COLO668 (cell line): ENCODE data around the gene NEK2.
"Not testable (repeated sequence)": the region's sequence is repeated elsewhere in the genome, so short reads cannot be mapped to it uniquely, and the experiment has no call there.

Source experiments
- DNase-seq: peaks from one replicate; lab custom pipeline; 2025; ENCODE audit not compliant: unreplicated experiment; lab: John Stamatoyannopoulos, UW

Gene NEK2

DNA sequence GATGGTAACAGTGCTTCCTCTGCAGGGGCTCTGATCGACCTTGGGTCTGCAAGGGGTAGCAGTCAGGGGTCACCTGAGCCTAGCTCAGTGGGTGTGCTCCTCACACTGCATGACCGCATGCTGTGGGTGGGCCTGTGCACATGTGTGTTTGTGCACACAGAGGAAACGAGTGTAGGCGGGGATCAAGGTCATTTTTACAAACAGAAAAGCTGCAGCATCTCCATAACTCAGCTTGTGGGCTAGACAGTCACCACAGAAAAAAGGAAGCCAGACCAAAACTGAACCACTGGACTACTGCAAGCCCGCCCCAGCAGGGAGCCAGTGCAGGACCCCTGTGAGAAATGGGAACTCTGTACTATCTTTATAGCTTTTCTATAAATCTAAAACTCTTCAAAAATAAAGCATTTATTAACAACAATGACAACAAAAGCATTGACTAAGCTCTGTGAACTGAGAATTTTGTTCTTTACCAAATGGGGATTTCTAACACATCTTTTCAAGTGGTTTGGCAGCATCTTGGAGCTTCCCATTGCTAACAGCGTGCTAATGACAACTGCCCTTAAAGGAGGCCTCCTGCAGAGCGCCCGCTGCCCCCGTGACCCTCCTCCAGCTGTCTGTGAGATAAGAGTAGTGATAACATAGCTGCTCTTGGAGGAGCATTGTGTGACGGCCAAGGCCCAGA, 19.9 kb upstream of the NEK2 start:
- DNase-seq, result no peak

DNA sequence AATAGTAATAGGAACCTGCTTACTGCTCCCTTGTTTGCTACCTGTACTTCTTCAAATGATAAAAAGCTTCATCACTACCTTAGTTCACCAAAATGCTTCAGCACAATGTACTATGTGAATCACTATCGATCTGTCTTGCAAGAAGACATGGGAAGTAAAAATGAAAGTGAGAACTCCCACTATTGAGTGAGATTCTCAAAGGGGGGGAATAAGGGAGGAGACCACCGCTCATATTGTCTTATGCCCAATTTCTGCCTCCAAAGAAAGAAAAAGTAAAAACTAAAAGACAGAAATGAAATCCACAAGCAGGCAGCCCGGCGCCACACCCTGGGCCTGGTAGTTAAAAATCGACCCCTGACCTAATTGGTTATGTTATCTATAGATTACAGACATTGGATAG, 18.5 kb upstream of the NEK2 start:
- not testable (repeated sequence) for DNase-seq

DNA sequence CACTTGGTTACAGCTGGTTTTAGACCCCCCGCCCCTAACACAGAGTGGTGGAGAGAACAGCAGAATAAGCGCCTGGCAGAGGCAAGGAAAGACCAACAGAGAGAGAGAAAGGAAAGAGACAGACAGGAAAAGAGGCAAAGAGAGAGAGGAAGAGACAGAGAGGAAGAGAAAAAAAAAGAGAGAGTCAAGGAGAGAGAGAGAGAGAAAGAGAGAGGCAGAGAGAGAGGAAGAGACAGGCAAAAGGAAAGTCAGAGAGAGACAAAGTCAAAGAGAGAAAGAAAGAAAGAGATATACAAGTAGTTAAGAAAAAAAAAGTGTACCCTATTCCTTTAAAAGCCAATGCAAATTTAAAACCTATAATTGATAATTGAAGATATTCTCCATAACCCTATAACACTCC, 13.0 kb upstream of the NEK2 start:
- no peak for DNase-seq

DNA sequence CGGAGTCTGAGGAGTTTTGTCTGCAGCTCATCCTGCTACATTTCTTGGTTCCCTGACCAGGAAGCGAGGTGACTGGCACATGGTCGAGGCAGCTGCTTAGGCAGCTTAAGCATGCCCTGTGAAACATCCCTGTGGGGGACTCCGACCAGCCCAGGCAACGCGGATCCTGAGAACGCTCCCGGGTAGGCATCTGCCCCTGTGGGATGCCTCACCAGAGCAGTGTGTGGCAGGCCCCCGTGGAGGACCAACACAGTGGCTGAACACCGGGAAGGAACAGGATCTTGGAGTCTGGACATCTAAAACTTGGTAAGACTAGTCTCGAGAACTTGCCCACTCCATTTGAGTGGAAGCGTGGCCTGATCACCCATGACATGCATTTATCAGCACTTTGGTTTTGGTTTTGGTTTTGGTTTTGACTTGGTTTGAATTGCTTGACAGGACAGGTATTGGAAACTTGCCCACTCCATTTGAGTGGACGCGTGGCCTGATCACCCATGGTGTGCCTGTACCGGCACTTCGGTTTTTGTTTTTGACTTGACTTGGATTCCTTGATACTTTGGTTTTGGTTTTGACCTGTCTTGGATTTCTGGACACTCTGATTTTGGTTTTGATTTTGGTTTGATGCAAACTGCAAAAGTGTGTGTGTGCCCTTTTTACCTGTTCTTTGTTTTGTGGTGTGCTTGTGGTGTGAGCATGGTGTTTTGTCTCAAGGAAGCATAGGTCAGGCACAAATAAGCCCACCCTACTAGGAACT, 12.2 kb upstream of the NEK2 start:
- no peak for DNase-seq

DNA sequence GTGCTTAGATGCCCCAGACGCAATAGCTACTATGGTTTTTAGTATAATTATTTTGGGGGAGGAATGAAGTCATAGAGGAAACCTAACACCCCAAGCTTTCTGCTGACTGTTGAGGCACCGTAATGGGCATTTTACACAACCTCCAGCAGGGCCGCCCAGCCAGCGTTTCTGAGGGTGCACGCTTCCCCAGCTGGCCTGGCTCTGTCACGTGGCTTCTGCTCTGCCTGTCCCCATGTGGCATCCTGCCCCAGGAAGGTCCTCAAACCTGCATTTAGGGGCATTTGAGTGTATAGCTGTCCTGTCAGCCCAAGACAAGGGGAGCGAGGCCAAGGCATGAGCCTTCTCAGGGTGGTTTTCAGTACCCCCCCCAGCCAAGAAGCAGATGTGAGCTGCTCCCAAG, 10.4 kb upstream of the NEK2 start:
- no peak for DNase-seq

DNA sequence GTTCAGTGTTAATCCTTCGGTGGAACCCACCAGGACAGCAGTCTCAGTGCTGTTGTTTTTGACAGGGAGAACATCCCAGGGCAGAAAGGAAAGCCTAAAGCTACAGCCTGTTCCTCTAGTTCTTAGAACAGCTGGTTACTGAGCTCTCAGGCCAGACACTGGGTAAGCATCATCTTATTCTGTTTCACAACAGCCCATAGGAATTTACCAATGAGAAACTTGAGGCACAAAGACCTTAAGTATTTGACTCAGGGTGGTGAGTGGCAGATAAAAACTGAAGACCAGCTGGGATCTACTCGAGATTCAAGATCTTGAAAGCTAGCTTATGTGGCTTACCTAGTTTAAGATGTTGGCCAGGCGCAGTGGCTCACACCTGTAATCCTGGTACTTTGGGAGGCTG, 9.4 kb upstream of the NEK2 start:
- DNase-seq, result no peak

DNA sequence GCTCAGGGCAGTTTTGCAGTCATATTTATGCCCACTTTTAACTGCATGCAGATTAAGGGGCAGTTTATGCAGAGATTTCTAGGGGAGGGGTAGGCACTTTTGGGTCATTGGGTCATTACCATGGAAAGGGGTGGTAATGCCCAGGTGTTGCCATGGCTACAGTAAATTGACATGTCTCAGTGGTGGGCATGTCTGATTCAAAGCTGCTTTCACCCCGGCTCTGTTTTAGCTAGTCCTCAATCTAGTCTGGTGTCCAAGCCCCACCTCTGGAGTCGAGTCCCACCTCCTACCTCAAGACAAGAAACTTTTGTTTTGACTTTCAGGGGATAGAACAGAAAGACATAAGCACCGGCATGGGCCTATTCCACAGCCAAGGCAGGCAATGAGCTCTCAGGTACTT, 8.9 kb upstream of the NEK2 start:
- no peak for DNase-seq

DNA sequence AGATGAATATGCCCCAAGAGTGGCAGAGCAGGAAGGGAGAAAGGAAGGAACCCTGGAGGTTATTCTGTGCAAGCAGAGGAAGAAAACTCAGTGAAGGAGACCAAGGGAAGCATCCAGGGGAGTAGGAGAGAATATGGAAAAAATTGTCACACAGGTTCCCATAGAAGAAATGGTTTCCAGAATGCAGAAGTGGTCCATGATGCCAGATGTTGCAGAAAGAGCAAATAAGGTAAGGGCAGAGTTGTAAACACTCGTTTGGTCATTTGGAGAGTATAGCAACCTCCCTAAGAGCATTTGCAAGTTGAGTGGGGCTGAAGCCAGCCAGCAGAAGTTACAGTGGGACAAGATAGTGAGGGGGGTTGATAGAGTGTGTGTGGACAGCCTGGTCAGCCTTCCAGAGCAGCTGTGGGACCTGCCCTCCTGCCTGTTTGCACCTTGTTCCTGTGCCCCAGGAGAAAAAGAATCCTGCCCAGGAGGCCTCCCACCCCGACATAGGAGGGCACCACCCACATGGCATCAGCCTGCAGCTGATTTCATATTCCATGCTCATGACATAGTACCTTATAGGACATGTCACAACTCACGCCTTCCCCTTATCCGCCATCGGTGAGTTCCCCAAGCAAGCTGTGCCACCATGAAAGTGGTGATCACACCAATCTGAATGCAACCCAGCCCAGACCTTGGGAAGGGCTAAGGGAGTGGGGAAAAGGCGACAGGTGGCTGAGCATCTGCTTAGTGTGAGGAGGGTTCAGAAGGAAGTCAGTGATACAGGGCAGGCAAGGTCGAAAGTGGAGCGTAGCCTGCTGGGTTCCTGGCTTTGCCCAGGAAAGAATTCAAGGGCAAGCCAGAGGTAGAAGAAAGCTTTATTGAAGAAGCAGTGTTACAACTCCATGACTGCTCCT, 8.2 kb upstream of the NEK2 start:
- no peak for DNase-seq

DNA sequence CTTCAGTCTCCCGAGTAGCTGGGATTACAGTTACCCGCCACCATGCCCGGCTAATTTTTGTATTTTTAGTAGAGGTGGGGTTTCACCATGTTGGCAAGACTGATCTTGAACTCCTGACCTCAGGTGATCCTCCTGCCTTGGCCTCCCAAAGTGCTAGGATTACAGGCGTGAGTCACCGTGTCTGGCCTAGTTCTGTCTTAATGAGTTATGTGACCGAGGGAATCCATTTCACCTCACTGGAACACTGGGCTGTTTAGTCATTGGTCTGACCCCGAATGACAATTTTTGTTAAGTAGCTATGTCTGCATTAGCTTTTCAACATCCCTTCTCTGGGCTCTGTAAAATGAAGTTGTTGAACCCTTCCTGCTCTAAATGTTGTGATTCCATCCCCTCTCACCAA, 6.8 kb upstream of the NEK2 start:
- DNase-seq, result not testable (repeated sequence)

DNA sequence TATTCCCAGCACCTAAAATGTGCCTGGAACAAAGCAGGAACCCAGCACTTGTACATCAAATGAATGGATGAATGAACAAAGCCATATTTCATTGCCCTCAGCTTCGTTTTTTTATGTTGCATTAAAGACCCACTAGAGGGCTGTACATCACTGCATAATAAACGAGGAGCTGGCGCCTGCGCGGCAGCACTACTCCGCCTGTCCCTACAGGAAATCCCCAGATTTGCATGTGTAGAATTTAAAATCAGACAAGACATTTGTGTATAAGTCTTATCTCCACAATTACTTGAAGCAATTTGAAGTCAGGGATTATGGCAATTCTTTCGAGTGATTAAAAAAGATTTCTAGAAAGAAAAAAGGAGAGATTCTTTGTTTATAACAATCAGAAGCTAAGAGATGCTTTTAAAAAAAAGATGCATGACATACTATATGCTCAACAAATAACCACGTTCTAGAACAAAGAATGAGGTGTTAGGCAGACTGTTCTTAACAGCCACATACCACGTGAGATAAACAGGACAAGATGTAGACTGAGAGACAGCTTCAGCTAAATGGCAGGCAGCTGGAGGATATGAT, 5.4 kb upstream of the NEK2 start:
- peak; percentile 86 for DNase-seq

DNA sequence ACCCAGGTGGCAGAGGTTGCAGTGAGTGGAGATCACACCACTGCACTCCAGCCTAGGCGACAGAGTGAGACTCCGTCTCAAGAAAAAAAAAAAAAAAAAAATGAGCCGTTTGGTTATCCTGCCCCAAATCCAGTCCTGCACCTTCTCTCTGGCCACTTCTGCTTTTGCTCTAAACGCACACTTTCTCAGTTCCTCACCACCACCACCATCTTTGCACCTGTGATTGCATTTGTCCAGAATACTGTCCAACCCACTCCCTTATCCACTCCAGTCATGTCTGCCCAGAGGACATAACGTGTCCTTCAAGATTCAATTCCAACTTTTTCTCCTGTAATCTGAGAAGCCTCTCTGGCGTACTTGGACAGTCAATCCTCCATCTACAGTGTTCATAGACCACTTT, 2.2 kb upstream of the NEK2 start:
- DNase-seq, result no peak

DNA sequence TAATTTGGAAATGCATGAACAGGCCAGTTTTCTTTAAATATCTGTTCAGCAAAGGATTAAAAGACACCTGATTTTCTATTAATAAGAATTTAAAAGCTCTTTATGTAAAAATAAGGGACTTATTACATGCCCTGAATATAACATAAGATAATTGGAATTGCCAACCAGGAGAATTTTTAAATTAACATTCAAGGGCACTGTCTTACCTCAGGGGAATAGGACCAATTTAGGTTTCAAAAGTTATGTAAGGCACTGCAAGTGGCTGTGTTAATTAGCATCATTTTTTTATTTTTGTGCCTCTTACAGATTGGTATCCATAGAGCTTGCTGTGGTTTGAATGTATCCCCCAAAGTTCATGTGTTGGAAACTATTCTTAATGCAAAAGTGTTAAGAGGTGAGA, 1.3 kb upstream of the NEK2 start:
- DNase-seq, result no peak

DNA sequence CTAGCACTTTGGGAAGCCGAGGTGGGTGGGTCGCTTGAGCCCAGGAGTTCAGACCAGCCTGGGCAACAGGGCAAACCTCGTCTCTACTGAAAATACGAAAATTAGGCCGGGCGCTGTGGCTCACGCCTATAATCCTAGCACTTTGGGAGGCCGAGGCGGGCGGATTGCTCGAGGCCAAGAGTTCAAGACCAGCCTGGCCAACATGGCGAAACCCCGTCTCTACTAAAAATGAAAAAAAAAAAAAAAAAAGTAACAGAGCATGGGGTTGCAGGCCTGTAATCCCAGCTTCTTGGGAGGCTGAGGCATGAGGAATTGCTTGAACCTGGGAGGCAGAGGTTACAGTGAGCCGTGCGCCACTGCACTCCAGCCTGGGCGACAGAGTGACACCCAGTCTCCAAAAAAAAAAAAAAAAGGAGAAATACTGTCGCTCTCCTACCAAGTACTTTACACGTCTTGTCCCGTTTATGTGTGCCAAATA, 724 bp upstream of the NEK2 start:
- DNase-seq, result no peak

DNA sequence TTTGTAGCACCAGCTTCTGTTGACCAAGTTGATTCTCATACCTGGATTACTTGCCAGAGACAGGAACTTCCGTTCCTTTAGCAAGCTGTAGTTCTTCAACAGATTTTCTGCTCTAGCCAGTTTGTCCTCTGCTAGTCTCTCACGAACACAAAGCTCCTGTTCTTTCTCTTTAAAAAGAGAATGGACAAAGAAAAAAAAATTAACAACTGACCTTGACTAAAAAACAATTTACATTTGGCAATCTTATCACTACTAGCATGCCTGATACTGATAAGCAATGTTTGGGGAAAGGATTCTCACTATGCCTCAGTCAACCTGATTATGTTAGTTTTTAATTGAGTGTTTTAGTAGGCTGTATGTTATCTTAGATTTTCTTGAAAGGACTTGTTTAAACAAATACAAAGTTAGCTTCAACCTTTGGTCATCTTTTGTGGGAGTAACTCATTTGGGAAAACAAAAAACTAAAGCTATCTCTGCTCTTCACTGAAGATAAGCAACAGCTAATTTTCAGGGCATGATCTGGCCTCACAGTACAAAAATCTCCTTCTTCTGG, 8.3 kb downstream of the NEK2 start:
- DNase-seq, result no peak

DNA sequence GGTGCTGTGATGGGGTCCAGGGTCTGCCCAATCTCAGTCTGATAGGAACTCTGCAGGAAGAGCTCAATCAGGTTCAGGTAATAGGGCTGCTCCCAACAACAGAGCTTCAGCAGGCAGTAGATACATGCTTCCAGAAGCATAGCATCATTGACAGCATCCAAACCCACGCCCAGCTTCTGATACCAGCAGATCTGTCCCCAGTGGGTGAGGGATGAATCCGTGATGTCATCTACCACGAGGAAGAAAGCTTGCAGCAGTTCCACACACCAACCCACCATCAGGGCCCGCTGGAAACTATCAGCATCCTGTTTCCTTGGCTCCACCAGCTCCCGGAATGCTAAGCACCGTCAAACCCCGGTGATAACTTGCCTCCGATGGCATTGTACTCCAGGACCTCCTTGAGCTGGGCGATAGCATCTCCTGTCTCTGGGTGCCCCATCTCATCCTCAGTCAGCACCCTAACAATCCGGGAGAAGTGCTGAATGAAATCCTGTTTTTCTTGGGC, 14.7 kb downstream of the NEK2 start:
- DNase-seq, result no peak

DNA sequence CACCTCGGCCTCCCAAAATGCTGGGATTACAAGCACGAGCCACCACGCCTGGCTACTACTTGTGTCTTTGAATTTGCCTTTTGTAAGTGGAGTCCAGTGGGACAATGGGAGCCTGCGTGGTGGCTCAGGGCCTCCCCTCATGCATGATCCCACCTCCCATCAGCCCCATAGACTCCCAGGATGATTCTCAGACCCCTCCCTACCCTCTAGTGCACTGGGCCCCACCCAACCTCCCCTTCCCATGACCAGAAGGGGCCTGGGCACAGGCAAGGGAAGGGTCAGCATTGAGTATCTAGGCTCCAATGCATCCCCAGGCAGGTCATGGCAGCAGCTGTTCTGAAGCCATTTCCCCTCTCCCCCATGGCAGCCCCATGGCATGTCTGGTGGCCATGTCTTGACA, 18.7 kb downstream of the NEK2 start:
- no peak for DNase-seq

DNA sequence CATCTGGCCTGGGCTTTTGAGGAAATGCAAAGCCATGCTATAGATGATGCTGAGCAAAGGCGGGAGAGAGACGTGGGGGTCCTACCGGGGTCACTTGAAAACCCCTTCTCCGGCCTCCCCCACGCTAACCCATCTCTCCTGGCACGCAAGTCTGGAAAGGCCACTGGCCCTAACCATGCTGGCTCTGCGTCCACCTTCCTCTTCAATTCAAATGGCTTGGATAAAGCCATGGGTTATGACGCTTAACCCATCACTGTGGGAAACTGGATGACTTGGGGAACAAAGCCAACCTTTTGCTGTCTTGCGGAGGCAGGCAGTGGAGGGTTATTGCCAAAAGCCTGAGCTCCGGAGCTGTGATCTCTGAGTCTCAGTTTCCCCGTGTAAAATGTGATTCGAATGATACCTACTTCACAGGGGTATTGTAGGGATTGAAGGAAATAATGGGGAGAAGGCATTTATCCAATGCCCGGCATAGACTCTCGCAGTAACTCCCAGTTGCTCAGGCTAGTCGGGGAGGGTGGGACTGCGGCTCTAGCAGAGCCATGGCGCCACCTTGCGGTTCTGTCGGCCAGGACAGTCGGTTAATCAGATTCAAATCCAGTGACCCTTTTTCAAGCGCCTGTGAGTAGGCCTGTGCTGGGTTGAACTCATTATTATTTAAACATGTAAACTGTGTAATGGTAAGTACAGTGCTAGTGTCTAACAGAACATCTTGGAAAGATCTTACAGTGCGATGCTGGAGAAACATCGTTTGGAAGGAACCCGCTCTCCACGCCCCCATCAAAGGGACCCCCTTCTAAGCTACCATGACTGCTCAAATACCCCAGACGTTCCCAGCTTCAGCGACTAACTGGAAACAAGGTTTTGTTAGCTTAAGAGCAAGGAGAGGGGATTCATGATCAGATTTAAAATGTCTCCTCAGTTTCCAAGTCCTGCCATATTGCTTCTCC, 20.3 kb downstream of the NEK2 start:
- peak; percentile 87 for DNase-seq

DNA sequence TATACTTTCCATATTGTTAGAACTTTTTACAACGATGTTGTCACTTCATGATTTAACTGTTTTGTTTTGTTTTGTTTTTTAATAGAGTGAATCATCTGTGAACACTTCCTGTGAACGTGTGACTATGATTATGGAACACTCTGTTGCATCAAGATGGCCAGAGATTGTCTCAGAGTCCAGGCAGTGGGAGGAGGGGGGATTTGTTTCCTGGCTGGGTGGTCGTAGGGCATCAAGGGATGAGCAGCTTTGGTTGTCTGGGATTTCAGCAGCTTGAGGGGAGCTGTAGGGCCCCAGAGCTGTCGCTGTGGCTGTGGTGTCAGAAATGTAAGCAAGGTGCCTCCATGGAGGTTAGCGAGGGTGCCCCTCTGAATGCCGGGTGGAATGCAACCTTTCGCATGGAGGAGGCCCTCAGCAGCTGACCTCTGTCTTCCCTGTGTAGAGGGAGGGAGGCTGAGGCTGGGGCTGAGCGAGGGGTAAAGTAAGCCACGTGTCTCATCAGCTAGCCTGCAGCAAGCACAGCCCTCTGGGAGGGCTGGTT, 21.4 kb downstream of the NEK2 start:
- DNase-seq, result no peak

DNA sequence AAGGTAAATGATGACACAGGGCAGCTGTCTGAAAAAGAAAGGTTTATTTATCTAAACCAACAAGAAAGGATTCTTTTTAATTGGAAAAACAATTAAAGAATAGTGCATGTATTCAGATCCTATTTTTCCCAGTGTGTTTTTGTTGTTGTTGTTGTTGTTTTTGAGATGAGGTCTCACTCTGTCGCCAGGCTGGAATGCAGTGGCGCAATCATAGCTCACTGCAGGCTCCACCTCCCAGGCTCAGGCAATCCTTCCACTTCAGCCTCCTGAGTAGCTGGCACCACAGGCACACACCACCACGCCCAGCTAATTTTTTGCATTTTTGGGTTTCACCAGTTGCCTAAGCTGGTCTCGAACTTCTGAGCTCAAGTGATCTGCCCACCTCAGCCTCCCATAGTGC, 22.1 kb downstream of the NEK2 start:
- no peak for DNase-seq
